IMR-90 (cell line): Measurements from ENCODE around the gene CEP78. TPM values are rescaled to one million over a fixed set of nuclear protein-coding genes. Genes with fewer than 3 reads are reported as not detected.

Experiments used
- microRNA-seq, 2 experiments: library from miRNA; stranded (forward) in 1 of 2; unstranded in 1 of 2; fragments of 10-50 nt in 1 of 2; fragments of <30 nt in 1 of 2; gene quantifications in 1 of 2; microRNA quantifications in 1 of 2; one replicate each; pipeline versions ENCODE3 to v1.1.0; 2013 to 2020; ENCODE audit not compliant: insufficient read depth in 1 of 2, insufficient read length in 1 of 2, unreplicated experiment in 1 of 2
- polyA plus RNA-seq, 3 experiments: library from polyadenylated mRNA; depleted of rRNA; stranded (reverse); fragments of >200 nt; gene quantifications; 2 replicates each; pipeline ENCODE4 v1.2.3, GENCODE V29; 2012; ENCODE audit warnings: low replicate concordance in 1 of 3
- small RNA-seq, 5 experiments: library from RNA; depleted of rRNA; stranded (forward); fragments of <200 nt; gene quantifications; one replicate each; pipeline ENCODE3, GENCODE V24; 2012
- total RNA-seq: library from RNA; depleted of rRNA; stranded (reverse); fragments of >200 nt; gene quantifications from 2 replicates; pipeline ENCODE4 v1.2.3, GENCODE V29; 2012; rRNA removed

CEP78 gene
- total and polyA plus RNA-seq, 2 of the 4 experiments (the other 2 are of a cell fraction) = 9.2 to 18.3 TPM

Small RNA genes within 50 kb of the gene (microRNA-seq; reads per million reads assigned to microRNA genes)
- not detected for gene AL353705.4 (ENCODE audit: insufficient read depth, insufficient read length)

Small RNA genes within 50 kb of the gene (small RNA-seq; reads per million reads assigned to genes)
- 0 reads per million in 5 experiments for gene AL353705.4

Other genes with a start within 250 kb of the CEP78 start
- 50.7 and 63.6 TPM in 2 replicates for gene GNAQ, start 204.3 kb upstream of the CEP78 start, total RNA-seq
- gene GNAQ, start 204.3 kb upstream of the CEP78 start, polyA plus RNA-seq (2012; rRNA removed) = 19.9 and 23.1 TPM in 2 replicates
- gene PSAT1, start 61.0 kb downstream of the CEP78 start, total RNA-seq = 88.4 and 98.9 TPM in 2 replicates
- 52.2 and 77.2 TPM in 2 replicates for gene PSAT1, start 61.0 kb downstream of the CEP78 start, polyA plus RNA-seq (2012; rRNA removed)